HepG2 (cell line): Measurements from ENCODE around the gene TMEM271. TPM values are rescaled to one million over a fixed set of nuclear protein-coding genes. Genes with fewer than 3 reads are reported as not detected.
A peak's percentile ranks its signal among the peaks of the same experiment; 100 is the strongest.

ENCODE experiments used
- ATAC-seq: fragments of 200-7000 bp; cut with Tn5 transposase; 3 replicates; pipeline ENCODE4 v1.9.1; 2020; ENCODE audit warnings: mild to moderate bottlenecking, moderate library complexity
- BruUV-seq: library from RNA; stranded (reverse); fragments of 400-500 nt; replicated peaks from 2 replicates; lab custom pipeline; 2021; lab: Mats Ljungman, UMichigan
- CTCF ChIA-PET: fragments of 300-600 bp; formaldehyde crosslinking; extraction: SDS; loops from one replicate; lab custom pipeline; 2021; ENCODE audit warnings: low total read pairs, inconsistent platforms, low intra/inter-chr PET ratio; lab: Yijun Ruan, JAX
- POLR2A ChIA-PET: fragments of 350-600 bp; sonication (Branson Sonifier 250); formaldehyde crosslinking; loops from one replicate; lab custom pipeline; 2020; ENCODE audit warnings: antibody characterized with exemption, inconsistent platforms; lab: Yijun Ruan, JAX
- DNase-seq: peaks from one replicate; pipeline ENCODE4 v3.0.0-alpha.2; 2015; ENCODE audit warnings: low spot score
- FAIRE-seq: peaks from 3 replicates; lab custom pipeline; 2011; peaks lifted over from hg19 to GRCh38; lab: Jason Lieb, UNC
- H2AFZ ChIP-seq: one replicate; pipeline ENCODE4 v1.6.1; 2011; ENCODE audit warnings: low read length, inconsistent platforms
- H3K27ac ChIP-seq: fragments of 300-600 bp; 3 replicates; pipeline ENCODE4 v1.8.0; 2011; ENCODE audit warnings: mixed run types, mild to moderate bottlenecking, mixed read lengths, low read length, inconsistent platforms; ENCODE audit not compliant: insufficient read depth; ENCODE audit errors: extremely low read length
- H3K27me3 ChIP-seq, 2 experiments: fragments of 200-600 bp in 1 of 2; 2 replicates in 1 of 2; 3 replicates in 1 of 2; pipeline versions ENCODE4 v1.6.0 to v1.8.0; 2011; ENCODE audit warnings: low read length in 2 of 2, mild to moderate bottlenecking in 2 of 2, moderate library complexity in 2 of 2, inconsistent platforms in 1 of 2; ENCODE audit not compliant: insufficient read depth in 2 of 2, control insufficient read depth in 1 of 2
- H3K36me3 ChIP-seq, 2 experiments: fragments of 200-600 bp in 1 of 2; replicated peaks in 1 of 2; 2 replicates in 1 of 2; 3 replicates in 1 of 2; pipeline versions ENCODE4 v1.5.1 to v1.8.0; 2011; ENCODE audit warnings: low read length in 2 of 2, inconsistent platforms in 1 of 2; ENCODE audit not compliant: insufficient read depth in 2 of 2, control insufficient read depth in 1 of 2
- H3K4me1 ChIP-seq: 2 replicates; pipeline ENCODE4 v1.5.1; 2012; ENCODE audit warnings: low read length, inconsistent platforms; ENCODE audit not compliant: insufficient read depth
- H3K4me2 ChIP-seq: 2 replicates; pipeline ENCODE4 v1.6.0; 2011; ENCODE audit warnings: low read depth, low read length, inconsistent platforms
- H3K4me3 ChIP-seq, 3 experiments: fragments of 200-600 bp in 1 of 3; sonication (generic), shearing (Covaris generic) in 1 of 3; replicated peaks in 1 of 3; 2 replicates each; pipeline ENCODE4 v1.5.1; 2011 to 2016; ENCODE audit warnings: low read length in 3 of 3, inconsistent platforms in 2 of 3, low read depth in 2 of 3, mild to moderate bottlenecking in 2 of 3, control low read depth in 1 of 3, mixed read lengths in 1 of 3; ENCODE audit not compliant: insufficient read depth in 1 of 3
- H3K79me2 ChIP-seq: one replicate; pipeline ENCODE4 v1.6.1; 2011; ENCODE audit warnings: low read length, inconsistent platforms; ENCODE audit not compliant: insufficient read depth
- H3K9ac ChIP-seq: 2 replicates; pipeline ENCODE4 v1.6.0; 2011; ENCODE audit warnings: mild to moderate bottlenecking, low read depth, low read length, inconsistent platforms; ENCODE audit not compliant: insufficient read depth
- H3K9me3 ChIP-seq: 2 replicates; pipeline ENCODE4 v1.5.1; 2012; ENCODE audit warnings: mild to moderate bottlenecking, low read length
- H4K20me1 ChIP-seq: 2 replicates; pipeline ENCODE4 v1.6.0; 2011; ENCODE audit warnings: inconsistent platforms, mild to moderate bottlenecking, low read length, moderate library complexity; ENCODE audit not compliant: insufficient read depth
- ERF ChIP-seq: IDR thresholded peaks from 2 replicates; pipeline ENCODE4 v1.6.1; 2018; ENCODE audit warnings: missing biosample characterization, missing genetic modification reagents
- FOXJ3 ChIP-seq: sonication (generic); formaldehyde crosslinking; IDR thresholded peaks from 2 replicates; pipeline ENCODE4 v1.4.0; 2020; ENCODE audit warnings: missing genetic modification reagents, mild to moderate bottlenecking, borderline replicate concordance
- FOXP1 ChIP-seq, 2 experiments: fragments of 450-650 bp in 1 of 2; IDR thresholded peaks; 2 replicates each; pipeline ENCODE4 v1.6.1; 2017 to 2018; ENCODE audit warnings: antibody characterized with exemption in 1 of 2
- HMG20A ChIP-seq: IDR thresholded peaks from 2 replicates; pipeline ENCODE4 v1.6.1; 2016; ENCODE audit warnings: borderline replicate concordance
- KDM1A ChIP-seq: IDR thresholded peaks from 2 replicates; pipeline ENCODE4 v1.6.1; 2016; ENCODE audit warnings: missing compliant biosample characterization
- KLF16 ChIP-seq, 2 experiments: sonication (generic) in 1 of 2; formaldehyde crosslinking in 1 of 2; IDR thresholded peaks; 2 replicates each; pipeline versions ENCODE4 v1.6.1 to v1.8.0; 2016 to 2023; ENCODE audit warnings: missing genetic modification reagents in 2 of 2, missing compliant biosample characterization in 1 of 2
- PPARG ChIP-seq: conservative IDR thresholded peaks from 2 replicates; pipeline ENCODE4 v1.6.1; 2016; ENCODE audit warnings: missing biosample characterization, missing genetic modification reagents
- SOX13 ChIP-seq, 3 experiments: fragments of 450-650 bp in 1 of 3; sonication (generic) in 1 of 3; formaldehyde crosslinking in 1 of 3; IDR thresholded peaks in 2 of 3; conservative IDR thresholded peaks in 1 of 3; 2 replicates each; pipeline versions ENCODE4 v1.5.0 to v1.6.1; 2016 to 2020; ENCODE audit warnings: antibody characterized with exemption in 1 of 3, mild to moderate bottlenecking in 1 of 3, missing compliant biosample characterization in 1 of 3, missing genetic modification reagents in 1 of 3, moderate library complexity in 1 of 3
- SOX5 ChIP-seq: IDR thresholded peaks from 2 replicates; pipeline ENCODE4 v1.6.1; 2016; ENCODE audit warnings: borderline replicate concordance
- SOX6 ChIP-seq, 2 experiments: fragments of 450-650 bp in 1 of 2; sonication (generic) in 1 of 2; formaldehyde crosslinking in 1 of 2; IDR thresholded peaks; 2 replicates each; pipeline versions ENCODE4 v1.4.0 to v1.6.1; 2017 to 2020; ENCODE audit warnings: antibody characterized with exemption in 1 of 2, mild to moderate bottlenecking in 1 of 2, missing genetic modification reagents in 1 of 2
- SSRP1 ChIP-seq: IDR thresholded peaks from 2 replicates; pipeline ENCODE4 v1.6.1; 2016; ENCODE audit warnings: control low read depth
- ZC3H4 ChIP-seq: sonication (generic); formaldehyde crosslinking; IDR thresholded peaks from 2 replicates; pipeline ENCODE4 v1.4.0; 2020; ENCODE audit warnings: missing genetic modification reagents, borderline replicate concordance
- ZFP37 ChIP-seq: sonication (generic); formaldehyde crosslinking; IDR thresholded peaks from 2 replicates; pipeline ENCODE4 v1.4.0; 2020; ENCODE audit warnings: missing genetic modification reagents, borderline replicate concordance
- ZNF235 ChIP-seq: sonication (generic); formaldehyde crosslinking; IDR thresholded peaks from 2 replicates; pipeline ENCODE4 v1.8.1; 2023; ENCODE audit warnings: mild to moderate bottlenecking, missing genetic modification reagents, borderline replicate concordance
- ZNF607 ChIP-seq: sonication (generic); formaldehyde crosslinking; IDR thresholded peaks from 2 replicates; pipeline ENCODE4 v1.5.1; 2020; ENCODE audit warnings: missing genetic modification reagents, mild to moderate bottlenecking, borderline replicate concordance
- ZNF772 ChIP-seq: sonication (generic); formaldehyde crosslinking; IDR thresholded peaks from 2 replicates; pipeline ENCODE4 v1.5.0; 2020; ENCODE audit warnings: mild to moderate bottlenecking, missing genetic modification reagents
- ZNF83 ChIP-seq: sonication (generic); formaldehyde crosslinking; IDR thresholded peaks from 2 replicates; pipeline ENCODE4 v1.4.0; 2020; ENCODE audit warnings: missing genetic modification reagents, mild to moderate bottlenecking, borderline replicate concordance
- WGBS: methylation state at CpG from one replicate; pipeline ENCODE4 v1.1.6; 2017; ENCODE audit warnings: low lambda C conversion rate; 5-methylcytosine and 5-hydroxymethylcytosine counted together
- in situ Hi-C: cut with HindIII; loops from 2 replicates; pipeline ENCODE4 v1.10.0; 2017; ENCODE audit warnings: low pct_unique_long_range_greater_than_20kb; ENCODE audit not compliant: extremely low pct_ligation_motif_present
- intact Hi-C: fragments of 100-400 bp; cut with micrococcal nuclease; formaldehyde crosslinking; loops from one replicate; pipeline ENCODE4 v1.10.0; 2022; ENCODE audit not compliant: unreplicated experiment
- polyA plus RNA-seq, 8 experiments: library from polyadenylated mRNA; depleted of rRNA in 3 of 8; stranded (reverse) in 7 of 8; unstranded in 1 of 8; fragments of >200 nt; fragmentation: Illumina TruSeq in 4 of 8; extraction: Trizol in 4 of 8; gene quantifications; 2 replicates each; pipeline versions ENCODE4 v1.2.1 to v1.2.3, GENCODE V29; 2011 to 2016; ENCODE audit warnings: low read depth in 4 of 8, missing spikeins in 1 of 8, mixed read lengths in 1 of 8; ENCODE audit not compliant: insufficient read depth in 1 of 8
- total RNA-seq, 5 experiments: library from RNA; depleted of rRNA; stranded (reverse); fragments of >200 nt; fragmentation: Illumina TruSeq; extraction: Trizol; gene quantifications; 2 replicates each; pipeline ENCODE4 v1.2.3, GENCODE V29; 2016; ENCODE audit warnings: low read depth in 1 of 5
- TF ChIP-seq, protein P1 (sequence below): sonication (generic); formaldehyde crosslinking; IDR thresholded peaks from 2 replicates; pipeline ENCODE4 v1.5.1; 2020; ENCODE audit warnings: mild to moderate bottlenecking, missing genetic modification reagents
- TF ChIP-seq, protein P2 (sequence below): sonication (generic); formaldehyde crosslinking; IDR thresholded peaks from 2 replicates; pipeline ENCODE4 v1.8.1; 2023; ENCODE audit warnings: mild to moderate bottlenecking, missing genetic modification reagents

The TMEM271 gene
- total and polyA plus RNA-seq, 2 of the 13 experiments (the other 11 are each of a cell fraction or from before 2014, with no cell fraction given), result not detected

DNA sequence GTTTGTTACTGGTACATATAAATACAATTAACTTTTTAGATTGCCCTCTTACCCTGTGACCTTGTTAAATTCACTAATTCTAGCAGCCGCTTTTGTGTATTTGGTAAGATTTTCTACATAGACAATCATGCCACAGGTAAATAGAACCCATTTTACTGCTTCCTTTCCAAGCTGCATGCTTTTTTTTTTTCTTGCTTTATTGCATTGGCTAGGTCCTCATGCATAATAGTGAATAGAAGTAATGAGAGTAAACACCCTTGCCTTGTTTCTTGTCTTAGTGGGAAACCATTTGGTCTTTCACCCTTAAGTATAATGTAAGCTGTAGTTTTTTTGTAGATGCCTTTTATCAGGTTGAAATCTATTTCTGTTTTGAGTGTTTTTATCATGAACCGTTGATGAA is 7.7 kb upstream of the TMEM271 start (continued):
- TF ChIP-seq, protein P1, sequence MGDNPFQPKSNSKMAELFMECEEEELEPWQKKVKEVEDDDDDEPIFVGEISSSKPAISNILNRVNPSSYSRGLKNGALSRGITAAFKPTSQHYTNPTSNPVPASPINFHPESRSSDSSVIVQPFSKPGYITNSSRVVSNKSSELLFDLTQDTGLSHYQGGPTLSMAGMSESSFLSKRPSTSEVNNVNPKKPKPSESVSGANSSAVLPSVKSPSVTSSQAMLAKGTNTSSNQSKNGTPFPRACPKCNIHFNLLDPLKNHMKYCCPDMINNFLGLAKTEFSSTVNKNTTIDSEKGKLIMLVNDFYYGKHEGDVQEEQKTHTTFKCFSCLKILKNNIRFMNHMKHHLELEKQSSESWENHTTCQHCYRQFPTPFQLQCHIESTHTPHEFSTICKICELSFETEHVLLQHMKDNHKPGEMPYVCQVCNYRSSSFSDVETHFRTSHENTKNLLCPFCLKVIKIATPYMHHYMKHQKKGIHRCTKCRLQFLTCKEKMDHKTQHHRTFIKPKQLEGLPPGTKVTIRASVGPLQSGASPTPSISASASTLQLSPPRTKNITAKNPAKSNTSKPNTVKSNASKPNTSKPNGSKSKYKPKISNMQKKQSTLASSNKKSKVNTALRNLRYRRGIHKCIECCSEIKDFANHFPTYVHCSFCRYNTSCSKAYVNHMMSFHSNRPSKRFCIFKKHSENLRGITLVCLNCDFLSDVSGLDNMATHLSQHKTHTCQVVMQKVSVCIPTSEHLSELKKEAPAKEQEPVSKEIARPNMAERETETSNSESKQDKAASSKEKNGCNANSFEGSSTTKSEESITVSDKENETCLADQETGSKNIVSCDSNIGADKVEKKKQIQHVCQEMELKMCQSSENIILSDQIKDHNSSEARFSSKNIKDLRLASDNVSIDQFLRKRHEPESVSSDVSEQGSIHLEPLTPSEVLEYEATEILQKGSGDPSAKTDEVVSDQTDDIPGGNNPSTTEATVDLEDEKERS (CRISPR knock-in tag), result peak; percentile 73; the same call in 1 of the 2 replicates
- TF ChIP-seq, protein P2, sequence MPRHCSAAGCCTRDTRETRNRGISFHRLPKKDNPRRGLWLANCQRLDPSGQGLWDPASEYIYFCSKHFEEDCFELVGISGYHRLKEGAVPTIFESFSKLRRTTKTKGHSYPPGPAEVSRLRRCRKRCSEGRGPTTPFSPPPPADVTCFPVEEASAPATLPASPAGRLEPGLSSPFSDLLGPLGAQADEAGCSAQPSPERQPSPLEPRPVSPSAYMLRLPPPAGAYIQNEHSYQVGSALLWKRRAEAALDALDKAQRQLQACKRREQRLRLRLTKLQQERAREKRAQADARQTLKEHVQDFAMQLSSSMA, result no peak
- TF ChIP-seq ZNF235 (CRISPR knock-in tag), result no peak
- no peak for TF ChIP-seq ZC3H4 (CRISPR knock-in tag)
- peak; percentile 28; the same call in 1 of the 2 replicates for TF ChIP-seq KDM1A

DNA sequence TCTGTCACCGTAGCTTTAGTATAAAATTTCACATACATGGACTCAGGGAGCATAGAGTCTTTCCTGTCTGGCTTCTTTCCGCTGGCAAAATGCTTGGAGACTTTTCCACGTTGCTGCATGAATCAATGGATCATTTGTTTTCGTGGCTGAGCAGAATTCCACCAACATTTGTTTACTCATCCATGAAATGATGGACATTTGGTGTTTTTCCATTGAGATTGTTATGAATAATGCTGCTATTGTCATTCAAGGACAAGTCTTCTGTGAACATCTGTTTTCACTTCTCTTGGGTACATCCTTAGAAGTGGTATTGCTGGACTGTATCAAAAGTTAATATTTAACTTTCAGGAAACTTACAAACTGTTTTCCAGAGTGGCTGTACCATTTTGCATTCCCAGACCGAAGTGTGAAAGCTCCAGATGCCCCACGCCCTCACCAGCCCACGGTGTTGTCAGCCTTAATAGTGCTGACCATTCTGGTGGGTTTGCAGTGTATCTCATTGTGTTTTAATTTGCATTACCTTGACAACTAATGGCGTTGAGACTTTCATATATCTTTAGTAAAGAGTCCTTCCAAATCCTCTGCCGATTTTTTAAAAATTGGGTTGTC is 5.8 kb upstream of the TMEM271 start:
- Histone ChIP-seq H3K4me3 (peak overlapping the region; percentile 13 to 45 (median 43); a peak in 5 of 6 replicates), H3K9me3 (peaks cover 16% of the 10 kb centered on the region), H3K79me2 (no peaks in the 10 kb centered on the region), H3K9ac (peak overlapping the region; percentile 55; the same call in 1 of the 2 replicates), H2AFZ (no peak overlapping the region), H3K27ac (peak overlapping the region; percentile 64), H3K4me2 (peak overlapping the region; percentile 74), H3K27me3 (peaks cover 11 to 36% of the 10 kb centered on the region in 2 experiments), H3K36me3 (no peaks in the 10 kb centered on the region), H3K4me1 (peaks cover 73% of the 10 kb centered on the region), H4K20me1 (no peaks in the 10 kb centered on the region)
- FAIRE-seq (peak; percentile 59), DNase-seq (peak; percentile 93), ATAC-seq (peak; percentile 44)
- WGBS, result 0% methylated on average over 9 of the region's 9 CpGs
- ChIA-PET CTCF (no interaction called here), POLR2A (interaction anchor here (0.7 kb wide), 1 partner anchor 92 kb away, joined by 3 read pairs; the partner anchor contains the start of gene ATP5ME)
- intact Hi-C loops, result no loop called here
- in situ Hi-C loops, result no loop called here
- BruUV-seq, result no TSS peak
- TF ChIP-seq KLF16 (CRISPR knock-in tag; IDR thresholded peaks at IDR 0.05) (0 out of 4 replicates have a peak, but pooled peaks of 1 of the 2 experiments have one; percentile 38), SOX5 (peak; percentile 97), SOX6 (IDR thresholded peaks at IDR 0.05) (no peak), SOX6 (CRISPR knock-in tag; IDR thresholded peaks at IDR 0.05) (peak; percentile 96), ZNF83 (CRISPR knock-in tag) (no peak), ZNF607 (CRISPR knock-in tag) (no peak), ZFP37 (CRISPR knock-in tag) (0 out of 2 replicates have a peak, but pooled peaks have one; percentile 32), FOXJ3 (CRISPR knock-in tag) (peak; percentile 28; the same call in 1 of the 2 replicates), ZNF772 (CRISPR knock-in tag) (no peak), HMG20A (peak; percentile 73; the same call in 1 of the 2 replicates), ERF (CRISPR knock-in tag) (peak; percentile 17; the same call in 1 of the 2 replicates), SOX13 (IDR thresholded peaks at IDR 0.05) (peak; percentile 71), SOX13 (CRISPR knock-in tag; conservative IDR thresholded peaks at IDR 0.05 in 1 of 2, IDR thresholded peaks at IDR 0.05 in 1 of 2) (peak in 1 of 2 experiments; percentile 97; a peak in 2 of 4 replicates), PPARG (CRISPR knock-in tag) (peak; percentile 49; the same call in 1 of the 2 replicates), SSRP1 (CRISPR knock-in tag) (0 out of 2 replicates have a peak, but pooled peaks have one; percentile 41), FOXP1 (IDR thresholded peaks at IDR 0.05) (no peak), FOXP1 (CRISPR knock-in tag; IDR thresholded peaks at IDR 0.05) (peak; percentile 65)
